ENCODE data around the gene CDYL2. TPM values are rescaled to one million over a fixed set of nuclear protein-coding genes. Genes with fewer than 3 reads are reported as not detected.
A peak's percentile ranks its signal among the peaks of the same experiment; 100 is the strongest.

The CDYL2 gene
- total RNA-seq, 2 experiments from 2014 or later: 10.4 to 11.4 TPM

DNA sequence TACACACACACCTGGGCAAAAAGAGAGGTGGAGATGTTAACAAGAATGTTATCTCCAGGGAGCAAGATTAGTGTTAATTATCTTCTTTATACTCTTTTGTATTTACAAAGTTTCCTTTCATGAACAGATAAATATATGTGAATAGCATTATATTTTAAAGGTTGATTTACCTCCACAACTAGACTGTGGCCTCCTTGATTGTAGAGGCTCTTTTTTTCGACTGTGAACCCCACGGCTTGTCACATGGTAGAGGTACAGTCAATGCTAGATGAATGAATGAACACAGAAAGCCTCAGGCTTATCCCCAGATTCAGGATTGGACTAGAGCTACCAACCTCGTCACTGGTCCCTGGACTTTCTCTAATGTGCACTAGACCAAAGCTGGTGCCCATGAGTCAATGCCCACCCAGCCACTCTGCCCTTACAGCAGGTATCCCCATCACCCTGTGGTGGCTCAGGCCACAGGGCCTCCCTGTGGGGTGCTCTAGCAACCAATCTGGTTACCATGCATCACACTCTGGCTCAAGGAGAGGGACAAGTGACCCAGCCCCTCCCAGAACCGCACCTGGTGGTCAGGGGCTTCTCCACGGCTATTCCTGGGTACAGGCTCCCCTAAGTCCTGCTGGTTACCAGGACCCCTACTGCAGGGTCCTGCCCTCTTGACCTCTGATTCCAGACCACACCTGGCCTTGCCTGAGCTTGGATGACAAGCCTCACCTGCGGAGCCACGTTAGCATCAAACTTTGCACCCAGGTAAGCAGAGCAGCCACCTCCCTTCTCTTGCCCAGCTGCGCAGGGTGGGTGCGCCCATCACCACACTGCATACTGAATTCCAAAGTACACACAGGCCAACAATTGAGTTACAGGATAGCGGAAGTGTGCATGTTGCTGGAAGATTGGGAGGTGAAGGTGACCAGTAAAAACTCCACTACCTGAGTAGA, 101.0 kb downstream of the CDYL2 start:
- POLR2A ChIA-PET: no interaction called here
- DNase-seq: no peak
- no peak for ATAC-seq
- intact Hi-C loops (cut with micrococcal nuclease): no loop called here
- Mint-ChIP-seq H3K4me1 (ENCODE audit: low read depth) (peaks cover 22% of the 10 kb centered on the region), H3K9me3 (peaks cover 2% of the 10 kb centered on the region), H3K36me3 (ENCODE audit: low read depth) (no peaks in the 10 kb centered on the region), H3K27ac (no peak overlapping the region), H3K4me3 (no peak overlapping the region), H3K27me3 (no peaks in the 10 kb centered on the region)
- TF ChIP-seq, protein P1, sequence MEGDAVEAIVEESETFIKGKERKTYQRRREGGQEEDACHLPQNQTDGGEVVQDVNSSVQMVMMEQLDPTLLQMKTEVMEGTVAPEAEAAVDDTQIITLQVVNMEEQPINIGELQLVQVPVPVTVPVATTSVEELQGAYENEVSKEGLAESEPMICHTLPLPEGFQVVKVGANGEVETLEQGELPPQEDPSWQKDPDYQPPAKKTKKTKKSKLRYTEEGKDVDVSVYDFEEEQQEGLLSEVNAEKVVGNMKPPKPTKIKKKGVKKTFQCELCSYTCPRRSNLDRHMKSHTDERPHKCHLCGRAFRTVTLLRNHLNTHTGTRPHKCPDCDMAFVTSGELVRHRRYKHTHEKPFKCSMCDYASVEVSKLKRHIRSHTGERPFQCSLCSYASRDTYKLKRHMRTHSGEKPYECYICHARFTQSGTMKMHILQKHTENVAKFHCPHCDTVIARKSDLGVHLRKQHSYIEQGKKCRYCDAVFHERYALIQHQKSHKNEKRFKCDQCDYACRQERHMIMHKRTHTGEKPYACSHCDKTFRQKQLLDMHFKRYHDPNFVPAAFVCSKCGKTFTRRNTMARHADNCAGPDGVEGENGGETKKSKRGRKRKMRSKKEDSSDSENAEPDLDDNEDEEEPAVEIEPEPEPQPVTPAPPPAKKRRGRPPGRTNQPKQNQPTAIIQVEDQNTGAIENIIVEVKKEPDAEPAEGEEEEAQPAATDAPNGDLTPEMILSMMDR (IDR thresholded peaks at IDR 0.05): no peak
- CTCF ChIA-PET: no interaction called here

DNA sequence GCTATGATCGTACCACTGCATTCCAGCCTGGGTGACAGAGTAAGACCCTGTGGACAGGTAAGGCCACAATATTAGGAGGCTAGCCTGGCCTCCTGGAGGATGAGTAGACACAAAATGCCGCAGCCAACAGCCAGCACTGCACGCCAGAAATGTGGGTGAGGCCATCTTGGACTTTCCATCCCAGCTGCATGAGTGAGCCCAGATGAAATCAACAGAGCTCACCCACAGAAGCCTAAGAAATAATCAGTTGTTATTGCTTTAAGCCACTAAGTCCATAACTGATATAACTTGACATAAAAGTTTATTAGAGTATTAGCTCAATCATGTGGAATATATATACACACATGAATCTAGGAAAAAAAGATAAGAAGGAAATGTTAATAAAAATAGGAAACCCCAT, 101.7 kb downstream of the CDYL2 start:
- ChIA-PET POLR2A (no interaction called here), CTCF (no interaction called here)
- no peak overlapping the region for H3K27ac Mint-ChIP-seq
- intact Hi-C loops (cut with micrococcal nuclease): no loop called here
- no peak for ATAC-seq
- peaks cover 5% of the 10 kb centered on the region for H3K9me3 Mint-ChIP-seq
- TF ChIP-seq, protein P1 (IDR thresholded peaks at IDR 0.05): no peak
- no peak for DNase-seq
- H3K27me3 Mint-ChIP-seq: no peaks in the 10 kb centered on the region
- no peaks in the 10 kb centered on the region for H3K36me3 Mint-ChIP-seq (ENCODE audit: low read depth)
- peaks cover 22% of the 10 kb centered on the region for H3K4me1 Mint-ChIP-seq (ENCODE audit: low read depth)
- no peak overlapping the region for H3K4me3 Mint-ChIP-seq

- Mint-ChIP-seq H3K36me3 (ENCODE audit: low read depth) (no peaks in the 10 kb centered on the region), H3K9me3 (peaks cover 4% of the 10 kb centered on the region), H3K4me3 (no peak overlapping the region), H3K27me3 (no peaks in the 10 kb centered on the region), H3K27ac (peak overlapping the region; percentile 9), H3K4me1 (ENCODE audit: low read depth) (peaks cover 19% of the 10 kb centered on the region)
- DNase-seq (no peak), ATAC-seq (peak; percentile 37)
- TF ChIP-seq, protein P1 (IDR thresholded peaks at IDR 0.05): no peak
- POLR2A ChIA-PET: no interaction called here
- intact Hi-C loops (cut with micrococcal nuclease): no loop called here
- CTCF ChIA-PET: interaction anchor here (1.1 to 1.3 kb wide), 3 partner anchors 13 to 174 kb away, joined by 3 to 4 read pairs (median 3); no protein-coding TSS in a partner anchor
Measured at GRCh38 chr16:80700558-80700957, 103.8 kb downstream of the CDYL2 start.

DNA sequence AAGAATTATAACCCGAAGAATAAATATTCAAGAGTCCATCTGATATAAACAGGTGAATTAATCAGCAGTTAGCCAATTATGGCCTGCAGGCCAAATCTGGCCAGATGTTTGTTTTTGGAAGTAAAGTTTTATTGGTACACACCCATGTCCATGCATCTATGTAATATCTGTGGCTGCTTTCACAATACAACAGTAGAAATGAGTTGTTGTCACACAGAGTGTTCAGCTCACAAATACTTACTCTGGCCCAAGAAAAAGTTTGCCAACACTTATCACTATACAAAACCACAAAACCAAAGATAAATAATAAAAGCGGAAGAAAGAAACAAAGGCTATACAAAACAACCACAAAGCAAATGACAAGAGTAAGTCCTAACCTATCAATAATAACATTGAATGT, 109.4 kb downstream of the CDYL2 start:
- Mint-ChIP-seq H3K9me3 (peaks cover 6% of the 10 kb centered on the region), H3K36me3 (ENCODE audit: low read depth) (no peaks in the 10 kb centered on the region), H3K4me3 (no peak overlapping the region), H3K4me1 (ENCODE audit: low read depth) (peaks cover 44% of the 10 kb centered on the region), H3K27me3 (no peaks in the 10 kb centered on the region), H3K27ac (no peak overlapping the region)
- TF ChIP-seq, protein P1 (IDR thresholded peaks at IDR 0.05): no peak
- CTCF ChIA-PET: no interaction called here
- intact Hi-C loops (cut with micrococcal nuclease): no loop called here
- POLR2A ChIA-PET: no interaction called here
- ATAC-seq: no peak
- DNase-seq: no peak

- Mint-ChIP-seq H3K27ac (no peak overlapping the region), H3K9me3 (peaks cover 6% of the 10 kb centered on the region), H3K36me3 (ENCODE audit: low read depth) (no peaks in the 10 kb centered on the region), H3K4me3 (no peak overlapping the region), H3K27me3 (no peaks in the 10 kb centered on the region), H3K4me1 (ENCODE audit: low read depth) (peaks cover 41% of the 10 kb centered on the region)
- intact Hi-C loops (cut with micrococcal nuclease): loop anchor here (5.0 kb wide), 1 partner anchor 111 kb away; no protein-coding TSS in a partner anchor
- DNase-seq (peak; percentile 57), ATAC-seq (peak; percentile 83)
- TF ChIP-seq, protein P1 (IDR thresholded peaks at IDR 0.05): no peak
- POLR2A ChIA-PET: no interaction called here
- CTCF ChIA-PET: interaction anchor here (0.8 kb wide), 1 partner anchor 130 kb away, joined by 3 read pairs; no protein-coding TSS in a partner anchor
Measured at GRCh38 chr16:80693553-80693952, 110.8 kb downstream of the CDYL2 start.
